Tibial nerve (tissue), 4 donors: Measurements from ENCODE around the gene DPM2. TPM values are rescaled to one million over a fixed set of nuclear protein-coding genes. Genes with fewer than 3 reads are reported as not detected.
A peak's percentile ranks its signal among the peaks of the same experiment; 100 is the strongest.

ENCODE experiments used
- DNase-seq, 2 donors: peaks; one replicate each; pipeline ENCODE4 v3.0.0-alpha.2; 2019; ENCODE audit warnings: low spot score in 2 of 2
- H3K27ac ChIP-seq, 4 donors: fragments of 200-600 bp; sonication (generic) in 3 of 4; one replicate each; pipeline ENCODE4 v1.5.1; 2017 to 2019; ENCODE audit warnings: mild to moderate bottlenecking in 1 of 4
- H3K27me3 ChIP-seq, 2 donors: fragments of 200-600 bp; sonication (generic) in 1 of 2; one replicate each; pipeline versions ENCODE4 v1.5.1 to v1.6.0; 2017 to 2019
- H3K36me3 ChIP-seq, 3 donors: fragments of 200-600 bp; sonication (generic); one replicate each; pipeline ENCODE4 v1.5.1; 2018 to 2019
- H3K4me1 ChIP-seq, 4 donors: fragments of 200-600 bp; sonication (generic) in 3 of 4; one replicate each; pipeline ENCODE4 v1.5.1; 2017 to 2019
- H3K4me3 ChIP-seq, 4 donors: fragments of 200-600 bp; sonication (generic) in 3 of 4; one replicate each; pipeline ENCODE4 v1.5.1; 2017 to 2019; ENCODE audit warnings: mild to moderate bottlenecking in 1 of 4, moderate library complexity in 1 of 4
- H3K9me3 ChIP-seq, 4 donors: fragments of 200-600 bp; sonication (generic) in 3 of 4; one replicate each; pipeline ENCODE4 v1.5.1; 2017 to 2019
- EP300 ChIP-seq, 2 donors: sonication (generic); formaldehyde crosslinking; IDR thresholded peaks; one replicate each; pipeline ENCODE4 v1.6.1; 2017; ENCODE audit warnings: antibody characterized with exemption in 2 of 2, mild to moderate bottlenecking in 1 of 2
- POLR2A ChIP-seq, 2 donors: fragments of 450-650 bp; IDR thresholded peaks; one replicate each; pipeline ENCODE4 v1.6.1; 2017; ENCODE audit warnings: antibody characterized with exemption in 2 of 2, mild to moderate bottlenecking in 2 of 2, moderate library complexity in 2 of 2
- WGBS, 2 donors: methylation state at CpG; one replicate each; pipeline ENCODE4 v1.1.5; 2018; 5-methylcytosine and 5-hydroxymethylcytosine counted together
- total RNA-seq, 4 donors: library from RNA; depleted of rRNA; stranded (reverse); fragments of >200 nt; gene quantifications; one replicate each; pipeline ENCODE4 v1.1.0, GENCODE V29; 2016
- TF ChIP-seq, protein P1 (sequence below), 5 experiments: fragments of 200-600 bp in 3 of 5; fragments of 450-650 bp in 2 of 5; sonication (generic) in 3 of 5; IDR thresholded peaks; one replicate each; pipeline ENCODE4 v1.5.1; 2016 to 2019; ENCODE audit warnings: antibody characterized with exemption in 5 of 5, mild to moderate bottlenecking in 3 of 5, moderate library complexity in 2 of 5

DPM2 gene
- total RNA-seq, 4 donors from 2014 or later, result 9.0 to 21.9 (median 14.7) TPM

DNA sequence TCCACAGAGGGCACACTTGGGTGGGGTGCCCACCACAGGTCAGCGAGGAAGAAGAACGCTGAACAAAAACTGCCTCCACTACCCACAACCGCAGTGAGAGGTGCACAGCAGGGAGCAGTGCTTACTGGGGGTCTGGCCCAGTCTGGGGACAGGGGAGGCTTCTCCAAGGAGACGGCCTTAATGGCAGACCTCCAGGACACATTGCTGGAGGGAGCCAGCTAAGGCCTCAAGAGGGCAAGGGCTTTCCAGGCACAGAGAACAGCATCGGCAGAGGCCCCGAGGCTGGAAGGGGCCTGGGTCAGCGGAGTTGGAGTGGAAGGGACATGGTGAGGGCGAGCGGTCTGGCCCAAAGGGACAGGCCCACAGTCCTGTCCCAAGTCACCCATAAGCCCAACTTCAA lies 8.3 kb upstream of the DPM2 start:
- H3K27ac ChIP-seq, result peak overlapping the region; percentile 56 to 99 (median 78)
- no peaks in the 10 kb centered on the region for H3K27me3 ChIP-seq
- no peak for TF ChIP-seq POLR2A (IDR thresholded peaks at IDR 0.05)
- TF ChIP-seq EP300 (IDR thresholded peaks at IDR 0.05), result no peak
- TF ChIP-seq, protein P1, sequence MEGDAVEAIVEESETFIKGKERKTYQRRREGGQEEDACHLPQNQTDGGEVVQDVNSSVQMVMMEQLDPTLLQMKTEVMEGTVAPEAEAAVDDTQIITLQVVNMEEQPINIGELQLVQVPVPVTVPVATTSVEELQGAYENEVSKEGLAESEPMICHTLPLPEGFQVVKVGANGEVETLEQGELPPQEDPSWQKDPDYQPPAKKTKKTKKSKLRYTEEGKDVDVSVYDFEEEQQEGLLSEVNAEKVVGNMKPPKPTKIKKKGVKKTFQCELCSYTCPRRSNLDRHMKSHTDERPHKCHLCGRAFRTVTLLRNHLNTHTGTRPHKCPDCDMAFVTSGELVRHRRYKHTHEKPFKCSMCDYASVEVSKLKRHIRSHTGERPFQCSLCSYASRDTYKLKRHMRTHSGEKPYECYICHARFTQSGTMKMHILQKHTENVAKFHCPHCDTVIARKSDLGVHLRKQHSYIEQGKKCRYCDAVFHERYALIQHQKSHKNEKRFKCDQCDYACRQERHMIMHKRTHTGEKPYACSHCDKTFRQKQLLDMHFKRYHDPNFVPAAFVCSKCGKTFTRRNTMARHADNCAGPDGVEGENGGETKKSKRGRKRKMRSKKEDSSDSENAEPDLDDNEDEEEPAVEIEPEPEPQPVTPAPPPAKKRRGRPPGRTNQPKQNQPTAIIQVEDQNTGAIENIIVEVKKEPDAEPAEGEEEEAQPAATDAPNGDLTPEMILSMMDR (IDR thresholded peaks at IDR 0.05), result no peak
- H3K36me3 ChIP-seq, result peaks cover 0 to 46% (median 6%) of the 10 kb centered on the region in 3 donors
- no peak overlapping the region for H3K4me3 ChIP-seq
- DNase-seq, result no peak
- no peaks in the 10 kb centered on the region for H3K9me3 ChIP-seq
- WGBS, 2 donors, result 50 to 66% methylated on average over 8 to 9 of the region's 9 CpGs
- H3K4me1 ChIP-seq, result peaks cover 0 to 97% (median 33%) of the 10 kb centered on the region in 4 donors

DNA sequence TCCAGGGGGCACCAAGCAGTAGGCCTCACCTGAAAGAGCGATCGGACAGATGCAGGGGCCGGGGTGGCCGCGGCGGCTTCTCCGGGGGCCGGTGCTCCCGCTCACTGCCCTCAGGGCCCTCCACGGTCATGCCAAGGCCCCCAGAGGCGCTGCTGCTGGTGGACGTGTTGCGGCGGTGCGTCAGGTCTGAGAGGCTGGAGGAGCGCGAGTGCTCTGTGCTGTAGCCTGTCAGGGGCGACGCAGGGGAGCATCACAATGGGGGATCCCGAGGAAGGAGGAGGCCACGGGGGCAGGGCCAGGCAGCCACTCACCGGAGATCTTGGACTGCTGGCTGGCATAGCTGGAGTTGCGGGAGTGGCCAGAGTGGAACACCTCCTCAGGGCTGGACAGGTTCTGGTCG lies 7.7 kb upstream of the DPM2 start:
- peak overlapping the region; percentile 56 to 99 (median 78) for H3K27ac ChIP-seq
- no peaks in the 10 kb centered on the region for H3K9me3 ChIP-seq
- H3K4me1 ChIP-seq, result peaks cover 0 to 94% (median 31%) of the 10 kb centered on the region in 4 donors
- peaks cover 0 to 46% (median 6%) of the 10 kb centered on the region in 3 donors for H3K36me3 ChIP-seq
- no peak for DNase-seq
- no peak overlapping the region for H3K4me3 ChIP-seq
- no peak for TF ChIP-seq EP300 (IDR thresholded peaks at IDR 0.05)
- no peak for TF ChIP-seq POLR2A (IDR thresholded peaks at IDR 0.05)
- TF ChIP-seq, protein P1 (IDR thresholded peaks at IDR 0.05), result no peak
- no peaks in the 10 kb centered on the region for H3K27me3 ChIP-seq
- WGBS, 2 donors, result 80 to 100% methylated on average over 4 to 22 of the region's 24 CpGs

DNA sequence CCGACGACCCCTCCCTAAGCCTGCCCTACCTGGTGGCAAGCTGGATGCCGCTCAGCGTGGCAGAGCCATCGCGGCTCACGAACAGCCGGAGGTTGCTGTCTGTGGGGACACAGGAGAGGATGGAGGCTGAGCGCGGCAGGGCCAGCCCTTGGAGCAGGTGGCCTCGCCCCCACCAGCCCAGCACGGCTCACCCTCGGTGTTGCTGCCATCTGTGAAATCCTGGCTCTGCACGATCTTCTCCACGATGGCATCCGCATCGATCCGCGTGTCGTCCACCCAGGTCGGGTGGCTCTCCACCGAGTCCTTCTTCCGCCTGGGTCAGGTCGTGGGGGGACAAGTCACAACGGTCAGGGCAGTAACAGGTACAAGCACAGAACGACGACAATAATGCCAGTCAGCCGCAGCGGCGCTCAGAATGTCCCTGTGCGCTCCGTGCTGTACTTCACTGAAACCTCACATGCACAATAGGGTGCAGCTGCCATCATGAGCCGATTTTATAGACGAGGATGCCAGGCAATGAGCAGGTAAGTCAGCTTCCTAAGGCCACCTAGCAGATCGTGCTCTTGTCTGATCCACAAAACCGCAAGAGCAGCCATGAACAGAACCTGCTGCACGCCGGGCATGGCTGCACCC lies 7.0 kb upstream of the DPM2 start:
- H3K4me1 ChIP-seq, result peaks cover 0 to 93% (median 31%) of the 10 kb centered on the region in 4 donors
- H3K27me3 ChIP-seq, result no peaks in the 10 kb centered on the region
- peak overlapping the region in 3 of 4 donors; percentile 32 to 99 (median 98) for H3K27ac ChIP-seq
- TF ChIP-seq, protein P1 (IDR thresholded peaks at IDR 0.05), result no peak
- TF ChIP-seq POLR2A (IDR thresholded peaks at IDR 0.05) (no peak), EP300 (IDR thresholded peaks at IDR 0.05) (no peak)
- no peak for DNase-seq
- no peaks in the 10 kb centered on the region for H3K9me3 ChIP-seq
- 88 to 91% methylated on average over 31 to 38 of the region's 38 CpGs for WGBS, 2 donors
- H3K36me3 ChIP-seq, result peaks cover 0 to 46% (median 6%) of the 10 kb centered on the region in 3 donors
- H3K4me3 ChIP-seq, result no peak overlapping the region

DNA sequence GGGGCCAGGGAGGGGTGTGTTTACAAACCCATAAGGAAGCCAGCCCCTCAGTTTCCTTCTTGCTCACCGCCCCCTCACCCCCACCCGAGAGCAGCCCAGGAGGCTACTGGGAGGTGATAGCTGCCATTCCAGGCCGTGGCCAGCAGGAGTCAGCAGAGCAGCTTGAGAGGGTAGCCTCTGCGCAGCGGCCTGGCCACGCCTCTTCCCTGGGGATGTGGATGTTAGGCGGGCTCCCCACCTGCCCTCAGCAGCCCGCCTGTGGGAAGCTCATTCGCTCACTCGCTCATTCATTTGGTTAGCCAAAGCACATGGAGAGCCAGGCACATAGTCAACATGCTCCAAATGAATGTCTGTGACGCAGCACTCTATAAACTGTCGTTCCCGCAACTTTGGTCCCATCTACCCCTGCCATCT lies 6.1 kb upstream of the DPM2 start:
- peak in 1 of 2 donors; percentile 72 for TF ChIP-seq EP300 (IDR thresholded peaks at IDR 0.05)
- TF ChIP-seq, protein P1 (IDR thresholded peaks at IDR 0.05), result peak; percentile 86 to 97 (median 93)
- peak in 1 of 2 donors; percentile 27 for TF ChIP-seq POLR2A (IDR thresholded peaks at IDR 0.05)
- H3K36me3 ChIP-seq, result peaks cover 0 to 46% (median 6%) of the 10 kb centered on the region in 3 donors

DNA sequence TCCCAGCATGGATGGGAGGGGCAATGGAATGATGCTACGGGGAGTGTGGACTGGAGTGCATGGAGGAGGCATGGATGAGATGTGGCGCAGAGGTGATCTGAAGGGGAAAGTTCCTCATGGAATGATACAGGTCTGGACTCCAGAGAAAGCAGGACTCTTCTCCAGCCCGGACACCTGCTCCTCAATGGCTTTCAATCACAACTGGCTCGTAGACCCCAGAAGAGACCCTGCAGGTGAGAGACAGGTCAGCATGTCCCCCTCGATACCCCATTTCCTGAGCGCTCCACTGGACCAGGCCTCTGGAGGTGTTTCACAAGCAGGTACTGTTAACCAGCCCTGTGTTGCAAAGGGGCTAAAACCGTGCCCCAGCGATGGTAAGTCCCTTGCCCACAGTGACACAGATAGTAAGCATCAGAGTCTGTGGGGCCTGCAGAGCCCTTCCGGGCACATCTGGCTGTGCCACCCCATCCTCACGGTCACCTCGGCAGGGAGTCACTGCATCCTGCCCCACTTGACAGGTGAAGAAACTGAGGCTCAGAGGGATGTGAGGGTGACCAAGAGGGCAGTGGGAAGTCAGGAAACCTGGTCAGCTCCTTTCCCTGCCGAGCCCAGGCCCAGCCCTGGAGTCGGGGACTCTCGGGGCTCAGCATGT lies 5.5 kb upstream of the DPM2 start:
- Histone ChIP-seq H3K27ac (peak overlapping the region; percentile 33 to 99 (median 69)), H3K36me3 (peaks cover 0 to 46% (median 6%) of the 10 kb centered on the region in 3 donors), H3K4me1 (peaks cover 0 to 88% (median 32%) of the 10 kb centered on the region in 4 donors), H3K9me3 (no peaks in the 10 kb centered on the region), H3K4me3 (no peak overlapping the region), H3K27me3 (no peaks in the 10 kb centered on the region)
- 64 to 75% methylated on average over 14 of the region's 14 CpGs for WGBS, 2 donors
- no peak for DNase-seq
- TF ChIP-seq EP300 (IDR thresholded peaks at IDR 0.05), result no peak
- TF ChIP-seq POLR2A (IDR thresholded peaks at IDR 0.05), result no peak
- TF ChIP-seq, protein P1 (IDR thresholded peaks at IDR 0.05), result no peak

More for the DNA sequence above, 6.1 kb upstream of the DPM2 start:
- H3K4me3 ChIP-seq, result no peak overlapping the region
- no peaks in the 10 kb centered on the region for H3K27me3 ChIP-seq
- H3K9me3 ChIP-seq, result no peaks in the 10 kb centered on the region
- WGBS, 2 donors, result 22 to 26% methylated on average over 10 to 12 of the region's 13 CpGs
- peak; percentile 81 to 86 for DNase-seq
- H3K4me1 ChIP-seq, result peaks cover 0 to 88% (median 29%) of the 10 kb centered on the region in 4 donors
- H3K27ac ChIP-seq, result peak overlapping the region; percentile 11 to 99 (median 65)
